HL-60 (cell line): ENCODE results near the gene SSRP1.

Experiments used
- DNase-seq, 2 experiments: peaks; one replicate each; pipeline ENCODE4 v3.0.0-alpha.2; 2010 to 2020; ENCODE audit warnings: low read depth in 1 of 2, low spot score in 1 of 2
- H3K27ac ChIP-seq: fragments of 250-450 bp; sonication (Bioruptor Pico); replicated peaks from 2 replicates; pipeline ENCODE4 v1.5.1; 2020; ENCODE audit warnings: mild to moderate bottlenecking, moderate library complexity
- H3K27me3 ChIP-seq: fragments of 250-450 bp; sonication (Bioruptor Pico); 2 replicates; pipeline ENCODE4 v1.5.1; 2021; ENCODE audit warnings: mild to moderate bottlenecking, moderate library complexity; ENCODE audit not compliant: insufficient read depth, poor library complexity, severe bottlenecking
- H3K4me3 ChIP-seq: replicated peaks from 2 replicates; pipeline ENCODE4 v1.5.1; 2011; ENCODE audit warnings: mild to moderate bottlenecking, control low read depth, low read length; ENCODE audit not compliant: insufficient read depth
- CTCF ChIP-seq: IDR thresholded peaks from one replicate; pipeline ENCODE4 v1.5.1; 2011; ENCODE audit warnings: low read length, control low read depth, inconsistent platforms; ENCODE audit not compliant: insufficient read depth
- GABPA ChIP-seq: IDR thresholded peaks from 2 replicates; pipeline ENCODE4 v1.6.1; 2012; ENCODE audit warnings: low read depth
- POLR2AphosphoS5 ChIP-seq: IDR thresholded peaks from 2 replicates; pipeline ENCODE4 v1.6.1; 2012; ENCODE audit warnings: low read depth
- REST ChIP-seq: IDR thresholded peaks from 2 replicates; pipeline ENCODE4 v1.6.1; 2012; ENCODE audit warnings: low read depth; ENCODE audit not compliant: insufficient replicate concordance
- SPI1 ChIP-seq: IDR thresholded peaks from 2 replicates; pipeline ENCODE4 v1.6.1; 2012; ENCODE audit warnings: low read depth, mild to moderate bottlenecking, borderline replicate concordance

The SSRP1 gene

GRCh38 chr11:57348636-57349313, 13.1 kb upstream of the SSRP1 start:
- Histone ChIP-seq H3K27me3 (no peaks in the 10 kb centered on the region), H3K27ac (no peak overlapping the region), H3K4me3 (no peak overlapping the region)
- no peak for DNase-seq
- no peak for TF ChIP-seq GABPA
- no peak for TF ChIP-seq SPI1
- TF ChIP-seq CTCF: no peak
- TF ChIP-seq POLR2AphosphoS5: no peak
- no peak for TF ChIP-seq REST

- H3K27ac ChIP-seq: no peak overlapping the region
- no peak for DNase-seq
- no peak for TF ChIP-seq CTCF
- no peak for TF ChIP-seq GABPA
- TF ChIP-seq SPI1: no peak
- TF ChIP-seq POLR2AphosphoS5: no peak
- TF ChIP-seq REST: no peak
- H3K4me3 ChIP-seq: no peak overlapping the region
- H3K27me3 ChIP-seq: no peaks in the 10 kb centered on the region
Observed at GRCh38 chr11:57348052-57348451, 12.4 kb upstream of the SSRP1 start.

GRCh38 chr11:57347336-57347735, 11.6 kb upstream of the SSRP1 start:
- H3K27ac ChIP-seq: no peak overlapping the region
- H3K27me3 ChIP-seq: no peaks in the 10 kb centered on the region
- H3K4me3 ChIP-seq: no peak overlapping the region
- TF ChIP-seq CTCF: no peak
- DNase-seq: no peak

GRCh38 chr11:57345555-57346211, 10.0 kb upstream of the SSRP1 start:
- H3K27ac ChIP-seq: no peak overlapping the region
- H3K27me3 ChIP-seq: no peaks in the 10 kb centered on the region
- TF ChIP-seq SPI1 (peak; percentile 58; the same call in 1 of the 2 replicates), POLR2AphosphoS5 (no peak), CTCF (peak; percentile 76)
- DNase-seq: peak in 1 of 2 experiments; percentile 73
- no peak overlapping the region for H3K4me3 ChIP-seq
